ELR (cell line): ENCODE data around the gene FOXD4L4.
"Not testable (repeated sequence)": the region's sequence is repeated elsewhere in the genome, so short reads cannot be mapped to it uniquely, and the experiment has no call there.

ENCODE experiments used
- DNase-seq: peaks from one replicate; pipeline ENCODE4 v3.0.0-alpha.2; 2015; ENCODE audit warnings: low read depth

Gene FOXD4L4

GRCh38 chr9:65737096-65737564, at the start of gene FOXD4L4:
FOXD4L4 (plus strand) TSS chr9:65737146; CDS start chr9:65737146, 0 bp downstream.
- DNase-seq, result not testable (repeated sequence)

- DNase-seq, result not testable (repeated sequence)
Observed at GRCh38 chr9:65703550-65703949, 33.4 kb upstream of the FOXD4L4 start.

GRCh38 chr9:65714445-65714844, 22.5 kb upstream of the FOXD4L4 start:
- not testable (repeated sequence) for DNase-seq

DNA sequence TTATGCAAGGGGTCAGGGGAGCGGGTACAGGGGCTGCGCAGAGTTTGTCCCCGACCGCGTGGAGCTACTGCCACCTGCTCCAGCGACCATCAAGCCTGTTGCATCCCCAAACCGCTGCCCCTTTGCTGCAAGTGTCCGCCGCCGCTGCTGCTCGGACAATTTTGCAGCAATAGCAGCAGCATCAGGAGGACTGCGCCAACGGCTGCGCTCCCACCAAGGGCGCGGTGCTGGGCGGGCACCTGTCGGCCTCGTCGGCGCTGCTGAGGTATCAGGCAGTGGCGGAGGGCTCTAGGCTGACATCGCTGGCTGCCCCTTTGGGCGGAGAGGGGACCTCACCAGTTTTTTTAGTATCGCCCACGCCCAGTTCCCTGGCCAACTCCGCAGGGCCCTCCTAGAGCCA, 1.2 kb downstream of the FOXD4L4 start:
- not testable (repeated sequence) for DNase-seq
